ENCODE data around the gene MBD3L1.
A peak's percentile ranks its signal among the peaks of the same experiment; 100 is the strongest.

MBD3L1 gene

GRCh38 chr19:8832132-8833021 lies at the start of gene MBD3L1, which contains the start of gene ZNF558:
MBD3L1 (plus strand) TSS chr19:8832377; CDS start chr19:8842679, 10,302 bp downstream.
ZNF558 (minus strand) TSS chr19:8832304; CDS start chr19:8822659, 9,645 bp downstream.
- peak; percentile 99 for DNase-seq

DNA sequence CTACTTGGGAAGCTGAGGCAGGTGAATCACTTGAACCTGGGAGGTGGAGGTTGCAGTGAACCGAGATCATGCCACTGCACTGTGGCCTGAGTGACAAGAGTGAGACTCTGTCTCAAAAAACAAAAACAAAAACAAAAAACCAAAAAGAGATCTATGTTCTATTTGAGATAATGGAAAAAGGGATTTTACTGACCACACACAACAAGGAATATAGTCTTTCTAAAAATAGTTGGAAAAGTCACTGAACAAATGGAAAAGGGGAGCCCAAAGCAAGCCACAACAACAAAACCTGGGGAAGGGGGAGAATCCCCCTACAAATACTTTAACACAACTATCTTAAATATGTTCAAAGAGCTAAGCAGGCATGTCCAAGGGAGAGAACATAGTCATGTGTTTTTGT lies 37.4 kb upstream of the MBD3L1 start:
- DNase-seq = no peak

- no peak for DNase-seq
Observed at GRCh38 chr19:8806661-8807060, 25.5 kb upstream of the MBD3L1 start.

- no peak for DNase-seq
Observed at GRCh38 chr19:8811315-8812172, 20.6 kb upstream of the MBD3L1 start.

- DNase-seq = no peak
Observed at GRCh38 chr19:8814176-8814575, 18.0 kb upstream of the MBD3L1 start.

DNA sequence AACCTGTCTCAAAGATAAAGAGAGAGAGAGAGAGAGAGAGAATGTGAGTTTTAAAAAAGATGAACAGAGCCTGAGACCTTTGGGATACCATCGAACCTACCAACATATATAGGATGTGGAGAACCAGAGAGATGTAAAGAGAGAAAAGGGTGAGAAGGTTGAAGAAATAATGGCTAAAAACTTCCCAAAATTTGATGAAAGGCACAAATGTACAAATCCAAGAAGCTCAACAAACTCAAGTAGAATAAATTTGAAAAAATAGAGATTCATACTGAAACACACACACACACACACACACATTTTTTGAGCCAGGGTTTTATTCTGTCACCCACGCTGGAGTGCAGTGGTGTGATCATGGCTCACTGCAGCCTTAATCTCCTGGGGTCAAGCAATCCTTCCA lies 16.4 kb upstream of the MBD3L1 start:
- no peak for DNase-seq

GRCh38 chr19:8820234-8820633 lies 11.9 kb upstream of the MBD3L1 start:
- DNase-seq = no peak

GRCh38 chr19:8821748-8822241 lies 10.4 kb upstream of the MBD3L1 start:
- DNase-seq = no peak

DNA sequence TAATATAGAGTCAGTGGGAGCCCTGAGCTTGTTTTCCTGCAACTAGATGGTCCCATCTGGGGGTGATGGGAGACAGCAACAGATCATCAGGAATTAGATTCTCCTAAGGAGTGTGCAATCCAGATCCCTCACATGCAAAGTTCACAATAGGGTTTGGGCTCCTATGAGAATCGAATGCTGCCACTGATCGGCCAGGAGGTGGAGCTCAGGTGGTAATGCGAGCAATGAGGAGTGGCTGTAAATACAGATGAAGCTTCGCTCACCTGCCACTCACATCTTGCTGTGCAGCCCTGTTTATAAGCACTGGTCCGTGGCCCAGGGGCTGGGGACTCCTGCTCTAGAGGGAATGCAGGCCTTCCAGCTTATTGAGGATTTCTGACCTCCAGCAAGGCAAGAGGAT lies 5.8 kb upstream of the MBD3L1 start:
- DNase-seq = no peak

DNA sequence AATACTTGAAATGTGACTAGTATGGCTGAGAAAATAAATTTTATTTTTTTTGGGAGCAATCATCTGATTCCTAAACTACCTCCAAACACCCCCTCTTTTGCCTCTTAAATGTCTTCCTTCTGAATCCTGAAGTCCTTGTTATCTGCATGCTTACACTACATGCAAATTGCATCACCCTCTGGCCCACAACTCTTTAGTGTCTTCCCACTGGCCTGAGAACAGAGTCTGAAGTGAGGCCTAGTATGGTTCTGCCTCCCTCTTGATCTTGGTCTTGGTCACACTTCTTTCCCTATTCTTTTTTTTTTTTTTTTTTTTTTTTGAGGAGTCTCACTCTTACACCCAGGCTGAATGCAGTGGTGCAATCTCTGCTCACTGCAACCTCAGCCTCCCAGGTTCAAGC lies 4.9 kb upstream of the MBD3L1 start:
- DNase-seq = no peak

DNA sequence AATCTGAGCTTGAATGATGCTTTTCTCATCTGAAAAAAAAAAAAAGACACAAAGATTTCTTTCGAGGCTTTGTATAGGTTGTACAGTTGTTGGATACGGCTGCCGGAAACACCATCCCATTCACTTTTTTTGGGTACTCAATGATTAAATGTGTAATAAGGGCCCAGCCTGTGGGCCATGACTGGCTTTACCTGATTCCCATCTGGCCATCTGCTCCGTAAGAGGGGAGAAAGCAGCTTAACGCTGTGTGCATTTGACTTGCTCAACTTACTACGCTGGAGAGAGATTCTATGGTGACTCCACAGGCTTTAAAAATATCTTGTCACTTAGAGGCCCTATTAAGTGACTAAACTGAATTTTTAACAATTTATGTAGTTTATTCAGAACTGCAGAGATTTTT lies 804 bp upstream of the MBD3L1 start:
- DNase-seq = no peak

- no peak for DNase-seq
Observed at GRCh38 chr19:8831832-8832131, 395 bp upstream of the MBD3L1 start.

GRCh38 chr19:8835446-8835845 lies 3.3 kb downstream of the MBD3L1 start:
- DNase-seq = no peak

DNA sequence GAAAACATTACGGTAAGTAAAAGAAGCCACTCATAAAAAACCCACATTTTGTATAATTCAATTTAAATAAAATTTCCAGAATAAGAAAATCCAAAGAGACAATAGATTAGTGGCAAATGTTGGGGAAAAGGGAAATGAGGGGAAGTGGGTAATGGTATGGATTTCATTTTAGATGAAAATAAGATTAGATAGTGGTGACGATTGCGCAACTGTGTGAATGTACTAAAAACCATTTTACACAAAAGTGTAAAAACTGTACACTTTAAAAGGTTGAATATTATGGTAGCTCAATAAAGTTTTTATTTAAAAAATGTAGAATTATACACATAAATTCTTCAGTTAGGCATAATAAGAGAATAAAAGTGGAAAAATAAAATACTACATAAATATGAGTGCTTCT lies 3.7 kb downstream of the MBD3L1 start:
- no peak for DNase-seq

GRCh38 chr19:8840708-8841107 lies 8.5 kb downstream of the MBD3L1 start:
- no peak for DNase-seq

DNA sequence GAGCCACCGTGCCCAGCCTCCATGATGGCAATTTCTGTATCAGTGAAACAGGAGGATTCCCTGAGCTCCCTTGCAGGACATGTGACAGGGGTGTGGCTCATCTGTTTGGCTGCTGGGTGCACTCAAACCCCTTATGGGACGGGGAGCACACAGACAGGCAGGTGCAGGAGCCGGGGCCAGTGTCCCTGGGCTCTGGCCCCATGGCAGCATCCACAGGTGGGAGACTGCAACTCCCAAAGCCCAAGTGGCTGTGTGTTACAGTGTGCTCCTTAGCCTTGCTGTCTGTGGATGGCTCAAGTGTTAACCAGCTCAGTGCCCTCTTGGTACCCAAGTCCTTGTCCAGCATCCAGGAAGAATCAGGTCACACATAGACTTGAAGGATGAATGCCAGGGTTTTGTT lies 14.6 kb downstream of the MBD3L1 start:
- no peak for DNase-seq

GRCh38 chr19:8849232-8849631 lies 17.1 kb downstream of the MBD3L1 start:
- DNase-seq = no peak

DNA sequence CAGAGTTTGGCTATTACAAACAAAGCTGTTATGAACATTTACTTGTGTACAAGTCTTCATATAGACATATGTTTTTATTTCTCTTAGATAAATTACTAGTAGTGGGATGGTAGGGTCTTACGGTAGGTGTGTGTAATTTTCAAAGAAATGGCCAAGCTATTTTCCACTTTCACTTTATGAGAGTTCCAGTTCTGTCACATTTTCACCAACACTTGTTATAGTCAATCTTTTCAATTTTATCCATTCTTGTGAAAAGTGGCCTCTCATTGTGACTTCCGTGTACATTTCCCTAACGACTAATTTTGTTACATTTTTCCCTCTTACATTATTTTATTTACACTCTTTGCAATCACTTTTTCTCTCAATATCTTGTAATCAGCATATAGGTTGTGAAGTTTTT lies 18.3 kb downstream of the MBD3L1 start:
- no peak for DNase-seq

DNA sequence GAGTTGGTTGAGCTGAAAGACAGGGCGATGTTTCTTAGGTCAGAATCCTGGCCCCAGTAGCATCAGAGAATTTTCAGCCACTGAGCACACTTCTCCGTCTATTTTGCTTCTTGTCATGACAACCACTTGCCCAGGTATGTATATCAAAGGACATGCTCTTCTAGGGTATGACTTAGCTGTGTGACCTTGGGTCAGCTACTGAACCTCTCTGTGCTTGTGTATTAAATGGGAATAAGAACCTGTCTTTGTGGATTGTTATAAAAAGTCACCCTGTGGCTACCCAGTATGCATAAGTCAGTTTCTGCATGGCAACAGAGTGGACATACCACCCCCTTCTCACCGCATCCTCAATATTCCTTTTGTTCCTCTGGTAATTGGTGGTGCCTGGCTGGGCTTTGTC lies 26.1 kb downstream of the MBD3L1 start:
- DNase-seq = no peak

- no peak for DNase-seq
Observed at GRCh38 chr19:8866344-8866743, 34.2 kb downstream of the MBD3L1 start.

DNA sequence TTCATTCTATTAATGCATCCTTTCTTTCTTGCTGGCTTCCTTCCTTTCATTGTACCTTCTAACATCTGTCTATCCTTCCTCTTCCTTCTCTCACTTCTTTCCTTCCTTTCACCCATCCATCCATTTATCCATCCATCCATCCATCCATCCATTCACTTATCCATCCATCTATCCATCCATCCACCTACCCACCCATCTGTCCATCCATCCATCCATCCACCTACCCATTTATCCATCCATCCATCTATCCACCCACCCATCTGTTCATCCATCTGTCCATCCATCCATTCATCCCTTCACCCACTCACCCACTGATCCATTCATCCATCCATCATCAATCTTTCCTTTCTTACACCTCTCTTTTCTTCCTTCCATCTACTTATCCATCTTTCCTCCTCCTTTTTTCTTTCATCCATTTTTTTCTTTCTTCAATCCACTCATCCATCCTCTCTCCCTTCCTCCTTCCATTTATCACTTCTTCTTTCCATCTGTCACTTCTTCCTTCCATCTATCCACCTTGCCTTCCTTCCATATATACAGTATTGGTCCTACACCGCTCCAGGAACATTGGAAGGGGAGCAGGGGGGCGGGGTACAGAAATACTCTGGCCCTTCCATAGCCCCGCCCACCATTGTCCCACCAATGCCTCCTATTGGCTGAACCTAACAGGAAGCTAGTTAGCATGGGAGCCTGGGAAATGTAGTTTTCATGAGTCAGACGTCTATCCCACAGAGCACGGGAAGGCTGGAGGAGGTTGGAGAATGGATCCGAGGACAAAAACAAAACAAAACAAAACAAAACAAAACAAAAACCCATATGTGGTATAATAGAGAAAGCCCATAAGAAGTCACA lies 45.9 kb downstream of the MBD3L1 start:
- DNase-seq = peak; percentile 7

DNA sequence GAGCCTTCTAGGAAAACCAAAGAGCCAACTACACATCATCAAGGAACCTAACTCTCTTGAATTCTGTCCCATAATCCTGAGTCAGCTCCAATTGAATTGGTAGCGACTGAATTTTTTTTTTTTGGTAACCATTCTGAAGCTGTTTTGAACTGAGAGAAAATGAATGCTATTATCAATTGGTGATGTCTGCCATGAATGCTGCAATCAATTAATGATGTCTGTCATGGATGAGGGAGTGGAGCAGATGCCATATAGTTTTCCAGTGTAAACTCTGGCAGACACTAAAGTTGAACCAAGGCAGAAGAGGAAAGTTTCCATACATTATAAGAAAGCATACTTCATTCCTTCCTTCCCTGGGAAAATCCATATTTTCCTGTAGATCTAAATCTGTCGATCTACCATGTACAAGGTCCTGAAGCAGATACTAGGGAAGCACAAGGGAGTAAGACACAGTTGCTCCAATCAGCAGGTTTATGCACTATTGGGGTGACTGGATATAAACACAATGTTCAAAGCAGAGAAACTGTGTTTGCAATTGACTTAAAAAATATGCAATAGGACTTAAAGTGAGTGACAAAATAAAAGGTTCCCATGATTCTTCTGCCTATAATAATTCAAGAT lies 48.8 kb downstream of the MBD3L1 start:
- DNase-seq = no peak

All from stimulated activated CD4-positive, alpha-beta T cell treated with anti-CD3 and anti-CD28 coated beads, Interleukin-15, amount 100 ng/mL, for 24 hours (primary cell).